Measurements from ENCODE around the gene IDH2.

Gene IDH2

GRCh38 chr15:90084876-90085423, 17.3 kb downstream of the IDH2 start:
- no peak for TF ChIP-seq CTCF (IDR thresholded peaks at IDR 0.05; ENCODE audit: low read depth, low read length)
- no peak for DNase-seq (ENCODE audit: low read depth, low spot score)
- no peak overlapping the region for H3K4me3 ChIP-seq (ENCODE audit: low read depth, low read length)
- in situ Hi-C loops (cut with HindIII; ENCODE audit: low sequenced_read_pairs) = no loop called here

GRCh38 chr15:90083954-90084607, 18.2 kb downstream of the IDH2 start:
- no peak for TF ChIP-seq CTCF (IDR thresholded peaks at IDR 0.05; ENCODE audit: low read depth, low read length)
- no peak overlapping the region for H3K4me3 ChIP-seq (ENCODE audit: low read depth, low read length)
- in situ Hi-C loops (cut with HindIII; ENCODE audit: low sequenced_read_pairs) = no loop called here
- DNase-seq (ENCODE audit: low read depth, low spot score) = no peak

- no peak overlapping the region for H3K4me3 ChIP-seq (ENCODE audit: low read depth, low read length)
- DNase-seq (ENCODE audit: low read depth, low spot score) = no peak
- in situ Hi-C loops (cut with HindIII; ENCODE audit: low sequenced_read_pairs) = no loop called here
- TF ChIP-seq CTCF (IDR thresholded peaks at IDR 0.05; ENCODE audit: low read depth, low read length) = no peak
Observed at GRCh38 chr15:90083419-90083818, 18.8 kb downstream of the IDH2 start.

GRCh38 chr15:90082140-90082715, 20.0 kb downstream of the IDH2 start:
- DNase-seq (ENCODE audit: low read depth, low spot score) = peak; percentile 8
- H3K4me3 ChIP-seq (ENCODE audit: low read depth, low read length) = no peak overlapping the region
- no peak for TF ChIP-seq CTCF (IDR thresholded peaks at IDR 0.05; ENCODE audit: low read depth, low read length)
- in situ Hi-C loops (cut with HindIII; ENCODE audit: low sequenced_read_pairs) = no loop called here

- DNase-seq (ENCODE audit: low read depth, low spot score) = no peak
- TF ChIP-seq CTCF (IDR thresholded peaks at IDR 0.05; ENCODE audit: low read depth, low read length) = no peak
- in situ Hi-C loops (cut with HindIII; ENCODE audit: low sequenced_read_pairs) = no loop called here
Observed at GRCh38 chr15:90080818-90081393, 21.4 kb downstream of the IDH2 start.

GRCh38 chr15:90080458-90080755, 21.9 kb downstream of the IDH2 start:
- DNase-seq (ENCODE audit: low read depth, low spot score) = no peak
- TF ChIP-seq CTCF (IDR thresholded peaks at IDR 0.05; ENCODE audit: low read depth, low read length) = no peak
- H3K4me3 ChIP-seq (ENCODE audit: low read depth, low read length) = no peak overlapping the region
- in situ Hi-C loops (cut with HindIII; ENCODE audit: low sequenced_read_pairs) = no loop called here

More at GRCh38 chr15:90080818-90081393, 21.4 kb downstream of the IDH2 start:
- no peak overlapping the region for H3K4me3 ChIP-seq (ENCODE audit: low read depth, low read length)

Data from astrocyte of the spinal cord (primary cell).